Endothelial cell of umbilical vein (primary cell): ENCODE data around the gene PDZD4. TPM values are rescaled to one million over a fixed set of nuclear protein-coding genes. Genes with fewer than 3 reads are reported as not detected.

Experiments used
- BruUV-seq: library from RNA; stranded (reverse); fragments of 400-500 nt; replicated peaks from 2 replicates; lab custom pipeline; 2021; lab: Mats Ljungman, UMichigan
- CTCF ChIA-PET: fragments of 300-600, 350-600 bp; sonication (Branson Sonifier 250); formaldehyde crosslinking; loops from one replicate; lab custom pipeline; 2021; ENCODE audit warnings: antibody characterized with exemption, inconsistent platforms; lab: Charles Lee
- POLR2A ChIA-PET: fragments of 300-600, 350-600 bp; sonication (Branson Sonifier 250); formaldehyde crosslinking; loops from one replicate; lab custom pipeline; 2021; ENCODE audit warnings: antibody characterized with exemption, inconsistent platforms; lab: Charles Lee
- DNase-seq: peaks from one replicate; pipeline ENCODE4 v3.0.0-alpha.2; 2011; ENCODE audit warnings: low read depth, low spot score
- FAIRE-seq: peaks from 2 replicates; lab custom pipeline; 2011; peaks lifted over from hg19 to GRCh38; lab: Jason Lieb, UNC
- H2AFZ ChIP-seq: 2 replicates; pipeline ENCODE4 v1.6.0; 2012; ENCODE audit warnings: low read depth, low read length, control low read depth, inconsistent platforms
- H3K27ac ChIP-seq: 2 replicates; pipeline ENCODE4 v1.5.1; 2011; ENCODE audit warnings: low read depth, mild to moderate bottlenecking, control low read depth, low read length, moderate library complexity; ENCODE audit not compliant: insufficient read depth
- H3K27me3 ChIP-seq, 2 experiments: 2 replicates each; pipeline versions ENCODE4 v1.6.0 to v1.6.1; 2011; ENCODE audit warnings: low read length in 2 of 2, mixed read lengths in 1 of 2; ENCODE audit not compliant: control insufficient read depth in 2 of 2, insufficient read depth in 2 of 2
- H3K36me3 ChIP-seq, 2 experiments: 2 replicates in 1 of 2; 3 replicates in 1 of 2; pipeline ENCODE4 v1.5.1; 2011; ENCODE audit warnings: low read length in 2 of 2, mild to moderate bottlenecking in 1 of 2, moderate library complexity in 1 of 2; ENCODE audit not compliant: control insufficient read depth in 2 of 2, insufficient read depth in 2 of 2; ENCODE audit errors: extremely low read depth in 1 of 2
- H3K4me1 ChIP-seq: 3 replicates; pipeline ENCODE4 v1.5.1; 2011; ENCODE audit warnings: mild to moderate bottlenecking, low read length; ENCODE audit not compliant: control insufficient read depth, insufficient read depth; ENCODE audit errors: extremely low read depth
- H3K4me2 ChIP-seq: 2 replicates; pipeline ENCODE4 v1.6.1; 2011; ENCODE audit warnings: low read length, control low read depth, mixed read lengths; ENCODE audit not compliant: insufficient read depth
- H3K4me3 ChIP-seq, 3 experiments: fragments of 200-600 bp in 1 of 3; sonication (generic), shearing (Covaris generic) in 1 of 3; replicated peaks in 1 of 3; 2 replicates each; pipeline ENCODE4 v1.5.1; 2011 to 2016; ENCODE audit warnings: control low read depth in 3 of 3, low read length in 3 of 3, mild to moderate bottlenecking in 2 of 3, inconsistent platforms in 1 of 3, low read depth in 1 of 3, moderate library complexity in 1 of 3; ENCODE audit not compliant: insufficient read depth in 1 of 3
- H3K79me2 ChIP-seq: 2 replicates; pipeline ENCODE4 v1.6.0; 2012; ENCODE audit warnings: low read length, inconsistent platforms; ENCODE audit not compliant: control insufficient read depth, insufficient read depth
- H3K9ac ChIP-seq: replicated peaks from 2 replicates; pipeline ENCODE3; 2011; ENCODE audit warnings: low read length, control low read depth; ENCODE audit not compliant: insufficient read depth; ENCODE audit errors: extremely low read depth
- H3K9me1 ChIP-seq: replicated peaks from 3 replicates; pipeline ENCODE4 v1.6.0; 2011; ENCODE audit warnings: mild to moderate bottlenecking, low read length; ENCODE audit not compliant: control insufficient read depth, insufficient read depth; ENCODE audit errors: extremely low read depth
- H3K9me3 ChIP-seq: replicated peaks from 2 replicates; pipeline ENCODE4 v1.5.1; 2012; ENCODE audit warnings: low read length, inconsistent platforms; ENCODE audit not compliant: control insufficient read depth, insufficient read depth
- H4K20me1 ChIP-seq: replicated peaks from 2 replicates; pipeline ENCODE3; 2011; ENCODE audit warnings: mild to moderate bottlenecking, low read length; ENCODE audit not compliant: control insufficient read depth, insufficient read depth; ENCODE audit errors: extremely low read depth
- CTCF ChIP-seq, 2 donors: IDR thresholded peaks; 1 replicate in 1 of 2; 2 replicates in 1 of 2; pipeline ENCODE4 v1.5.1; 2011; ENCODE audit warnings: low read length in 2 of 2, mild to moderate bottlenecking in 2 of 2, moderate library complexity in 2 of 2, control low read depth in 1 of 2, inconsistent platforms in 1 of 2, low read depth in 1 of 2; ENCODE audit not compliant: insufficient read depth in 1 of 2; ENCODE audit errors: extremely low read depth in 1 of 2
- EZH2 ChIP-seq: IDR thresholded peaks from 2 replicates; pipeline ENCODE4 v1.6.1; 2012; ENCODE audit warnings: borderline replicate concordance, low read depth, mild to moderate bottlenecking, moderate library complexity, low read length, inconsistent platforms; ENCODE audit not compliant: severe bottlenecking
- FOS ChIP-seq: IDR thresholded peaks from 2 replicates; pipeline ENCODE4 v1.6.1; 2011; ENCODE audit warnings: mild to moderate bottlenecking, low read length, moderate library complexity, borderline replicate concordance; ENCODE audit not compliant: insufficient read depth
- GATA2 ChIP-seq: IDR thresholded peaks from 2 replicates; pipeline ENCODE4 v1.7.0; 2011; ENCODE audit warnings: low read depth, mild to moderate bottlenecking, moderate library complexity, mixed read lengths, low read length; ENCODE audit not compliant: insufficient read length, insufficient read depth
- JUN ChIP-seq: IDR thresholded peaks from 2 replicates; pipeline ENCODE4 v1.6.1; 2011; ENCODE audit warnings: borderline replicate concordance, low read depth; ENCODE audit not compliant: insufficient read length, insufficient read depth
- MAX ChIP-seq: IDR thresholded peaks from 2 replicates; pipeline ENCODE4 v1.6.1; 2011; ENCODE audit not compliant: insufficient read depth, insufficient read length
- MYC ChIP-seq: IDR thresholded peaks from one replicate; pipeline ENCODE4 v1.6.1; 2011; ENCODE audit warnings: mild to moderate bottlenecking, low read depth, low read length
- POLR2A ChIP-seq: IDR thresholded peaks from 2 replicates; pipeline ENCODE4 v1.6.1; 2012; ENCODE audit warnings: low read depth, mild to moderate bottlenecking, control low read depth, low read length
- POLR2AphosphoS5 ChIP-seq: IDR thresholded peaks from 2 replicates; pipeline ENCODE4 v1.6.1; 2012; ENCODE audit warnings: low read depth, mild to moderate bottlenecking, control low read depth, low read length, moderate library complexity; ENCODE audit not compliant: insufficient read depth
- dilution Hi-C: fragments of 300-500 bp; cut with MboI; formaldehyde crosslinking; loops from one replicate; pipeline ENCODE4 v1.15.0; 2019; ENCODE audit warnings: low sequenced_read_pairs; ENCODE audit not compliant: extremely low pct_ligation_motif_present
- intact Hi-C: fragments of 100-400 bp; cut with micrococcal nuclease; formaldehyde crosslinking; loops from one replicate; pipeline ENCODE4 v1.10.0; 2022
- polyA plus RNA-seq, 4 experiments: library from polyadenylated mRNA; depleted of rRNA in 3 of 4; stranded (reverse) in 3 of 4; unstranded in 1 of 4; fragments of >200 nt; gene quantifications; 2 replicates each; pipeline versions ENCODE4 v1.2.1 to v1.2.3, GENCODE V29; 2011 to 2012; ENCODE audit warnings: missing spikeins in 1 of 4
- total RNA-seq: library from RNA; stranded (reverse); gene quantifications from 2 replicates; pipeline ENCODE4 v1.2.3, GENCODE V29; 2021

The PDZD4 gene
- total and polyA plus RNA-seq, 2 donors (not counting 3 experiments of a cell fraction or from before 2014, with no cell fraction given): 0.07 to 0.09 TPM

DNA sequence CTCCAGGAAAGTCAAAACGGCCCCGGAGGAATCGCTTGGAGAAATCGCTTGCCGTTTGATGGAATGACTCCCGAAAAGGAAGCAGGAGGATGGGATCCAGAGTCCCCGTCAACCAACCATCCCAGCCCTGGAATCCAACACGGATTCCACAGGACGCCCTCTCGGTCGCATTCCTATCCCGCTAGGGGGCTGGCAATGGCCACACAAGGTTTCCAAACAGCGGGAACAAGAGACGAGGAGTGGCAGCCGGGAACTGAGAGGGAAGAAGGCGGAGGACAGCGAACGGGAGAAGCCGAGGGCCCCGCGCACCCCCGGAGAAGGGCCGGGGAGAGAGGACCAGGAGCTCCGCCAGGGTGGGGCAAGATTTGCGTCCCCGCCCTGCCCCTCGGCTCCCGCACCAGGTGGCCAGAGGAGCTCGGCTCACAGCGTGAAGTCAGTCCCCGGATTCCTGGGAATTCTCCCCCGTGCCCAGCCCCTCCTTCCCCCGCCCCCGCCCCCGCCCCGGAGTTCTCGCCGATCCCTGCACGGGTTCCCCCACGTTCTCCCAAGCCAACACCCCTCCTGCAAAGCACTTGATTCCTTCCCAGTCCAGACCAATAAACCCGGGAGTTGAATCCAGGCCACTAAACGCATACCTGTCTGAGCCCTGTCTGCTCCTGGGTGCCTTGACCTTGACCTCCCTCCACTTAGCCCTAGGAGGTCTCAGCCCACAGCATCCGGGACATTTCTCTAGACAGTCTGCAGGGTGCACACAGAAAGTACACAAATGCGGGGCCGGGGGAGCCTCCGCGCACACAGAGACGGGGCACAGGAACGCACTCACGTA lies 1.4 kb downstream of the PDZD4 start:
- Histone ChIP-seq H3K27me3 (peaks cover 33 to 38% of the 10 kb centered on the region in 2 experiments), H3K4me2 (no peak overlapping the region), H3K9me1 (no peaks in the 10 kb centered on the region), H3K4me3 (no peak overlapping the region), H3K9ac (no peak overlapping the region), H3K27ac (no peak overlapping the region), H2AFZ (no peak overlapping the region), H3K36me3 (no peaks in the 10 kb centered on the region), H3K9me3 (no peaks in the 10 kb centered on the region), H3K79me2 (no peaks in the 10 kb centered on the region), H3K4me1 (no peaks in the 10 kb centered on the region), H4K20me1 (no peaks in the 10 kb centered on the region)
- POLR2A ChIA-PET: no interaction called here
- DNase-seq (no peak), FAIRE-seq (peak; percentile 75)
- CTCF ChIA-PET: no interaction called here
- intact Hi-C loops (no loop called here), dilution Hi-C loops (no loop called here)
- TF ChIP-seq POLR2AphosphoS5: no peak
- no peak for TF ChIP-seq EZH2
- no peak for TF ChIP-seq FOS
- no peak for TF ChIP-seq GATA2
- no peak for TF ChIP-seq MYC
- TF ChIP-seq MAX: no peak
- no peak for TF ChIP-seq POLR2A
- no peak for TF ChIP-seq JUN
- TF ChIP-seq CTCF (IDR thresholded peaks at IDR 0.05; ENCODE audit: extremely low read depth in 1 of 2, insufficient read depth in 1 of 2, low read depth in 1 of 2, low read length in 2 of 2): no peak
- BruUV-seq: no TSS peak
